Keratinocyte (primary cell): Measurements from ENCODE around the gene LRRFIP2. TPM values are rescaled to one million over a fixed set of nuclear protein-coding genes. Genes with fewer than 3 reads are reported as not detected.

Source experiments
- DNase-seq: peaks from one replicate; pipeline ENCODE4 v3.0.0-alpha.2; 2011; ENCODE audit warnings: low read depth, missing footprints, low spot score
- FAIRE-seq: peaks from 2 replicates; lab custom pipeline; 2011; peaks lifted over from hg19 to GRCh38; lab: Jason Lieb, UNC
- H2AFZ ChIP-seq: 2 replicates; pipeline ENCODE4 v1.6.0; 2012; ENCODE audit warnings: low read length, control low read depth, inconsistent platforms; ENCODE audit not compliant: control insufficient read depth
- H3K27ac ChIP-seq: 2 replicates; pipeline ENCODE4 v1.5.1; 2011; ENCODE audit warnings: low read length; ENCODE audit not compliant: control insufficient read depth, insufficient read depth
- H3K27me3 ChIP-seq: 3 replicates; pipeline ENCODE4 v1.6.0; 2011; ENCODE audit warnings: low read length; ENCODE audit not compliant: control insufficient read depth, insufficient read depth; ENCODE audit errors: extremely low read depth
- H3K36me3 ChIP-seq, 2 experiments: 2 replicates in 1 of 2; 3 replicates in 1 of 2; pipeline ENCODE4 v1.5.1; 2011; ENCODE audit warnings: low read length in 2 of 2, mild to moderate bottlenecking in 1 of 2; ENCODE audit not compliant: control insufficient read depth in 2 of 2, insufficient read depth in 2 of 2; ENCODE audit errors: extremely low read depth in 1 of 2
- H3K4me1 ChIP-seq: 3 replicates; pipeline ENCODE4 v1.5.1; 2011; ENCODE audit warnings: low read length; ENCODE audit not compliant: control insufficient read depth, insufficient read depth; ENCODE audit errors: extremely low read depth
- H3K4me2 ChIP-seq: 3 replicates; pipeline ENCODE4 v1.6.0; 2011; ENCODE audit warnings: low read depth, low read length; ENCODE audit not compliant: control insufficient read depth, insufficient read depth; ENCODE audit errors: extremely low read depth
- H3K4me3 ChIP-seq, 3 experiments: fragments of 200-600 bp in 1 of 3; sonication (generic) in 1 of 3; 2 replicates in 2 of 3; 3 replicates in 1 of 3; pipeline ENCODE4 v1.5.1; 2011 to 2016; ENCODE audit warnings: low read length in 3 of 3, mild to moderate bottlenecking in 3 of 3, control low read depth in 2 of 3, inconsistent platforms in 1 of 3, low read depth in 1 of 3, mixed read lengths in 1 of 3, mixed run types in 1 of 3, moderate library complexity in 1 of 3; ENCODE audit not compliant: control insufficient read depth in 2 of 3, insufficient read depth in 2 of 3; ENCODE audit errors: extremely low read depth in 1 of 3
- H3K79me2 ChIP-seq: 2 replicates; pipeline ENCODE4 v1.6.0; 2012; ENCODE audit warnings: low read length; ENCODE audit not compliant: control insufficient read depth, insufficient read depth
- H3K9ac ChIP-seq: 3 replicates; pipeline ENCODE4 v1.6.0; 2011; ENCODE audit warnings: low read length; ENCODE audit not compliant: control insufficient read depth, insufficient read depth; ENCODE audit errors: extremely low read depth
- H3K9me1 ChIP-seq: 3 replicates; pipeline ENCODE4 v1.6.0; 2011; ENCODE audit warnings: low read length; ENCODE audit not compliant: control insufficient read depth, insufficient read depth; ENCODE audit errors: extremely low read depth
- H3K9me3 ChIP-seq: 2 replicates; pipeline ENCODE4 v1.5.1; 2012; ENCODE audit warnings: low read depth, low read length; ENCODE audit not compliant: control insufficient read depth
- H4K20me1 ChIP-seq: 3 replicates; pipeline ENCODE4 v1.6.0; 2011; ENCODE audit warnings: low read length; ENCODE audit not compliant: control insufficient read depth, insufficient read depth; ENCODE audit errors: extremely low read depth
- EZH2 ChIP-seq: IDR thresholded peaks from one replicate; pipeline ENCODE4 v1.6.1; 2012; ENCODE audit warnings: inconsistent platforms, mild to moderate bottlenecking, low read length, moderate library complexity
- dilution Hi-C: fragments of 300-500 bp; cut with MboI; formaldehyde crosslinking; loops from one replicate; pipeline ENCODE4 v1.7.0; 2020; ENCODE audit warnings: low sequenced_read_pairs; ENCODE audit not compliant: extremely low pct_ligation_motif_present
- polyA plus RNA-seq, 5 experiments: library from polyadenylated mRNA; depleted of rRNA in 3 of 5; stranded (reverse) in 3 of 5; stranded (forward) in 1 of 5; unstranded in 1 of 5; fragments of >200 nt; gene quantifications; 1 replicate in 1 of 5; 2 replicates in 3 of 5; 3 replicates in 1 of 5; pipeline versions ENCODE4 v1.2.1 to v1.2.3, GENCODE V29; 2011 to 2012; ENCODE audit warnings: missing spikeins in 2 of 5, low read depth in 1 of 5, low replicate concordance in 1 of 5
- TF ChIP-seq, protein P1 (sequence below), 3 experiments: IDR thresholded peaks in 1 of 3; conservative IDR thresholded peaks in 1 of 3; optimal IDR thresholded peaks in 1 of 3; 2 replicates in 2 of 3; 3 replicates in 1 of 3; pipeline versions ENCODE3 to v1.5.1; 2011; ENCODE audit warnings: low read length in 3 of 3, mild to moderate bottlenecking in 3 of 3, moderate library complexity in 2 of 3, control low read depth in 1 of 3, inconsistent platforms in 1 of 3; ENCODE audit not compliant: insufficient read depth in 2 of 3; ENCODE audit errors: extremely low read depth in 1 of 3

Gene LRRFIP2
- polyA plus RNA-seq, 1 donor (not counting 4 experiments of a cell fraction or from before 2014, with no cell fraction given), result 70.3 TPM

DNA sequence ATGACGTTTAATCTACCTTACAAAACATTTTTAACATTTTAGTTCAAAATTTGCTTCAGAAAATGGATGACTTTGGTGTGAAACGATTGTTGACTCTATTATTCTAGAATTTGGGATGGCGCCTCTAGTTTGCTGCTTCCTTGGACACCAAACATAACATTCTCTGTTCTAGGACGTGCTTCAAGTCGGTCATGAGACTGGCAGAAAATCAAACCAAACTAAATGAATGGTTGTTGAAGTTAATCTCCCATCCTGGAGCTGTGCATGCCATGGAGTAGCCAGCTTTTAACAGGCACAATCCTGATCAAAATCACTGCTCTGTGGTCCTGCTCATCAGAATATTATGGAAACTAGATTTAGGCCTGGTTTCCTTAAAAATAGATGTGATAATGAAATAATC lies 9.6 kb upstream of the LRRFIP2 start:
- H3K9ac ChIP-seq, result peak overlapping the region; percentile 56
- H3K9me1 ChIP-seq, result no peaks in the 10 kb centered on the region
- no peak for FAIRE-seq
- peaks cover 40% of the 10 kb centered on the region for H3K4me1 ChIP-seq
- DNase-seq, result no peak
- peak overlapping the region; percentile 82 for H3K27ac ChIP-seq
- H3K4me2 ChIP-seq, result peak overlapping the region; percentile 83
- dilution Hi-C loops, result no loop called here
- H3K27me3 ChIP-seq, result no peaks in the 10 kb centered on the region
- peak overlapping the region; percentile 45 for H2AFZ ChIP-seq
- no peaks in the 10 kb centered on the region for H3K9me3 ChIP-seq
- H3K79me2 ChIP-seq, result peaks cover 14% of the 10 kb centered on the region
- no peaks in the 10 kb centered on the region for H4K20me1 ChIP-seq
- TF ChIP-seq EZH2, result no peak
- TF ChIP-seq, protein P1, sequence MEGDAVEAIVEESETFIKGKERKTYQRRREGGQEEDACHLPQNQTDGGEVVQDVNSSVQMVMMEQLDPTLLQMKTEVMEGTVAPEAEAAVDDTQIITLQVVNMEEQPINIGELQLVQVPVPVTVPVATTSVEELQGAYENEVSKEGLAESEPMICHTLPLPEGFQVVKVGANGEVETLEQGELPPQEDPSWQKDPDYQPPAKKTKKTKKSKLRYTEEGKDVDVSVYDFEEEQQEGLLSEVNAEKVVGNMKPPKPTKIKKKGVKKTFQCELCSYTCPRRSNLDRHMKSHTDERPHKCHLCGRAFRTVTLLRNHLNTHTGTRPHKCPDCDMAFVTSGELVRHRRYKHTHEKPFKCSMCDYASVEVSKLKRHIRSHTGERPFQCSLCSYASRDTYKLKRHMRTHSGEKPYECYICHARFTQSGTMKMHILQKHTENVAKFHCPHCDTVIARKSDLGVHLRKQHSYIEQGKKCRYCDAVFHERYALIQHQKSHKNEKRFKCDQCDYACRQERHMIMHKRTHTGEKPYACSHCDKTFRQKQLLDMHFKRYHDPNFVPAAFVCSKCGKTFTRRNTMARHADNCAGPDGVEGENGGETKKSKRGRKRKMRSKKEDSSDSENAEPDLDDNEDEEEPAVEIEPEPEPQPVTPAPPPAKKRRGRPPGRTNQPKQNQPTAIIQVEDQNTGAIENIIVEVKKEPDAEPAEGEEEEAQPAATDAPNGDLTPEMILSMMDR (optimal IDR thresholded peaks at IDR 0.05 in 1 of 3, IDR thresholded peaks at IDR 0.05 in 1 of 3, conservative IDR thresholded peaks at IDR 0.05 in 1 of 3; ENCODE audit: extremely low read depth in 1 of 3, insufficient read depth in 2 of 3, low read length in 3 of 3), result no peak
- H3K36me3 ChIP-seq, result peaks cover 0 to 3% of the 10 kb centered on the region in 2 experiments
- H3K4me3 ChIP-seq, result peak overlapping the region in 1 of 3 experiments; percentile 9

DNA sequence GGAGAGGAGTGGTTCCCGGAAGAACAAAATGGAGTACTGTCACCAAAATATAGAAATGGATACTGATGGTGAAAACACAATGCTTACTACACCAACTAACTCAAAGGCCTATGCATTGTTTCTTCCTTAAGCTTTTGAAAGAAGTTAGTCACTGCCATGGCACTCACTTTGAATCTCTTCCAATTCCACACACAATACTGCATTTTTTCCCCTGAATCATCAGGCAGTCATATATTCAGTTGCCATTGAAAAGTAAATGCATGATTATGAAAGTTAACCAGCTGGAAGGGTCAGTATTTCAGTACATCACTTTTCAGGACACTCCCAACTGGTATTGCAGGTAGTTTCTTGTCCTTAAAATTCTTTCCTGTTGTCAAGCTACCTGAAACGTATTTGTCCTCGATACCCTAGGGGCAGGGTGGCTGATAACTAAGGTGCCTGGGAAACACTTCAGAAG lies 9.0 kb upstream of the LRRFIP2 start:
- no peak overlapping the region for H2AFZ ChIP-seq
- H3K4me2 ChIP-seq, result peak overlapping the region; percentile 83
- peak overlapping the region; percentile 83 for H3K27ac ChIP-seq
- H3K9me1 ChIP-seq, result no peaks in the 10 kb centered on the region
- peaks cover 1 to 3% of the 10 kb centered on the region in 2 experiments for H3K36me3 ChIP-seq
- H3K9ac ChIP-seq, result peak overlapping the region; percentile 56
- DNase-seq, result peak; percentile 78
- no peaks in the 10 kb centered on the region for H3K27me3 ChIP-seq
- H3K4me1 ChIP-seq, result peaks cover 43% of the 10 kb centered on the region
- dilution Hi-C loops, result no loop called here
- no peaks in the 10 kb centered on the region for H4K20me1 ChIP-seq
- no peak for TF ChIP-seq EZH2
- TF ChIP-seq, protein P1 (optimal IDR thresholded peaks at IDR 0.05 in 1 of 3, IDR thresholded peaks at IDR 0.05 in 1 of 3, conservative IDR thresholded peaks at IDR 0.05 in 1 of 3; ENCODE audit: extremely low read depth in 1 of 3, insufficient read depth in 2 of 3, low read length in 3 of 3), result no peak
- H3K9me3 ChIP-seq, result no peaks in the 10 kb centered on the region
- peak; percentile 88 for FAIRE-seq
- H3K79me2 ChIP-seq, result peaks cover 19% of the 10 kb centered on the region
- H3K4me3 ChIP-seq, result peak overlapping the region in 1 of 3 experiments; percentile 9
